NCI-H128 (cell line): ENCODE data around the gene SPHK2.
"Not testable (repeated sequence)": the region's sequence is repeated elsewhere in the genome, so short reads cannot be mapped to it uniquely, and the experiment has no call there.

Experiments used
- DNase-seq: peaks from one replicate; lab custom pipeline; 2025; ENCODE audit not compliant: unreplicated experiment; lab: John Stamatoyannopoulos, UW

The SPHK2 gene

DNA sequence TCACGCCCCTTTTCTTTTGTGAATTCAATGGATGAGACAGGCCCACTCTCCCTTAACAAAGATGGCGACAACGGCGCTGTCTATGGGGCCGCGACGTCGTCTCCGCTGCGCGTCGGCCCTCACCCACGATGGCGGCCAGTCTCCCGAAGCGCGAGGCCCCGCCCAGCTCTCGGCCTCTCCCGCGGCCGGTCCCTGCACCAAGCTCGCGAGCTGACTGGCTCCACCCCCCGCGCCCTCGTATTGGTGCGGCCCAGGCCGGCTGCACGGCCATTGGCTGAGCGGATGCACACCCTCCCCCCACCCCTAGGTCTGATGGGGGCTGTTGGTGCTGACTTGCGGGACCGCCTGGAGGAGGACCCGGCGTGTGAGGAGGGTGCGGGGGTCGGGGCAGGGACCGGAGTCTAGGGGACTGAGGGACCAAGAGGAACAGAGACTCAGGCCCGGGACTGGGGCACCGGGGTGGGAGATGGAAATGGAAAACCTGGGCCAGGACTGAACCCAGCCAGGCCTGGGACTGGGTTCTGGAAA, 4.8 kb downstream of the SPHK2 start:
- DNase-seq, result peak; percentile 96

DNA sequence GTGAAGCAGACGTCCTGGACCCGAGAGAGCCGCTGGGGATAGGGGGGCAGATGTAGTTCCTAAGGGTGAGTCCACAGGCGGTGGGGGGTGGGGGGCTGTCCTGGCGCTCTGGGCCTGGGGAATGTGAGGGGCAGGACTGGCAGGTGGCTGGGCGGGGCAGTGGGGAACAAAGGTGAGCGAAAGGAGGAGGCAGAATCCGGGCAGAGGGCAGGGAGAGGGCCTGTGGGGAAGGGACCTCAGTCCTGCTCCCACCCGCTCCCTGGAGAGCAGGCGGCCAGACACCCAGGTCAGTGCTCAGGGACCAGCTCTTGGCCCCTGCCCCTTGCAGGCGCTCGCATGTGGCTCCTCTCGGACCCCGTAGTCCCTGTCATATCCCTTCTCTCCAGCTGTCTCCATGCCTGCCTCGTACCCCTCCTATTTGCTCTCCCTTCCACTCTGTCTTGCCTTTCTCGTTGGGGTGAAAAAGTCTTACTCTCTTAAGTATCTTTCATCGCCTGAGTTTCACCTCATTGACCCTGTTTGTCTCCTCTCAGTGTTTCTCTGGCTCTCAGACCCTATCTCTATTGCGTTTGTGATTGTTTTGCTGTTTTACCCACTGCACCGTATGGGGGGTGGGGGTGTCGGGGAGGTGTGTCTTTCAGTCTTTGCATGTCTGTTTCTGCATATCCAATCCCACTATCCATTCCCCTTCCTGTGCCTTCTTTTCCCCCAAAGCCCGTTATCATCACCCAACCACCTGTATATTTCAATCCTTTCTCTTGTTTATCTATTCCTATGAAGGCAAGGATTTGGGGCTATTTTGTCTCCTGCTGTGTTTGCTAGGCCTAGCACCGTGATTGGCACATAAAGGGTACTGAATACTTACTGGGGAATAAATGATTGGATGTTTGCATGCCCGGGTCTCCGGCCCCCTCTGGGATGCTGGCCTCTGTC, 5.8 kb downstream of the SPHK2 start:
- no peak for DNase-seq

DNA sequence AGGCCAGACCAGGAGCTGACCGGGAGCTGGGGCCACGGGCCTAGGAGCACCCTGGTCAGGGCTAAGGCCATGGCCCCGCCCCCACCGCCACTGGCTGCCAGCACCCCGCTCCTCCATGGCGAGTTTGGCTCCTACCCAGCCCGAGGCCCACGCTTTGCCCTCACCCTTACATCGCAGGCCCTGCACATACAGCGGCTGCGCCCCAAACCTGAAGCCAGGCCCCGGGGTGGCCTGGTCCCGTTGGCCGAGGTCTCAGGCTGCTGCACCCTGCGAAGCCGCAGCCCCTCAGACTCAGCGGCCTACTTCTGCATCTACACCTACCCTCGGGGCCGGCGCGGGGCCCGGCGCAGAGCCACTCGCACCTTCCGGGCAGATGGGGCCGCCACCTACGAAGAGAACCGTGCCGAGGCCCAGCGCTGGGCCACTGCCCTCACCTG, 6.6 kb downstream of the SPHK2 start:
- no peak for DNase-seq

DNA sequence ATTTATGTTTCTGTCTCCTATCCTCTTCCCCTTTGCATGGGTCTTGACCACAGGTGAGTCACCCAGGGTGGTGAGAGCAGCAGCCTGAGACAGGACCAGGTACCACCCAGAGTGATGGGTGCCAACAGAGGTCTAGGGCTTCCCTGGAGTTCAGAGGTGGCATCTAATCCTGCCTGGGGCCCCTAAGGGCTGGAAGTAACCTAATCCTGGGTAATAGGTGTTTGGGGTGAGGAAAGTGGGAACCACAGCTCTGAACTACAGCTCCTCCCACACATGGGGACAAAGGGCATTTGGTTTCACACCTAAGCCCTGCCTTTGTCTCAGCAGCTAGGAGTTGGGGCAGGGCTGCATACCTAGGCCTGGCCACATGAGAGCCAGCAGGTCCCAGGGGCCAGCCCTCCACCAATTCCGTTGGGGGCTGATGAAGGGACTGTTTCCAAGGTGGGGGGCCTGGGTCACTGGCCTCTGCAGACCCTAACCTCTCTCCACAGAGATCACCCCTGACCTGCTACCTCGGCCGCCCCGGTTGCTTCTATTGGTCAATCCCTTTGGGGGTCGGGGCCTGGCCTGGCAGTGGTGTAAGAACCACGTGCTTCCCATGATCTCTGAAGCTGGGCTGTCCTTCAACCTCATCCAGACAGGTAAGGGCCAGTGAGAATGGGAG, 8.0 kb downstream of the SPHK2 start:
- DNase-seq, result no peak

DNA sequence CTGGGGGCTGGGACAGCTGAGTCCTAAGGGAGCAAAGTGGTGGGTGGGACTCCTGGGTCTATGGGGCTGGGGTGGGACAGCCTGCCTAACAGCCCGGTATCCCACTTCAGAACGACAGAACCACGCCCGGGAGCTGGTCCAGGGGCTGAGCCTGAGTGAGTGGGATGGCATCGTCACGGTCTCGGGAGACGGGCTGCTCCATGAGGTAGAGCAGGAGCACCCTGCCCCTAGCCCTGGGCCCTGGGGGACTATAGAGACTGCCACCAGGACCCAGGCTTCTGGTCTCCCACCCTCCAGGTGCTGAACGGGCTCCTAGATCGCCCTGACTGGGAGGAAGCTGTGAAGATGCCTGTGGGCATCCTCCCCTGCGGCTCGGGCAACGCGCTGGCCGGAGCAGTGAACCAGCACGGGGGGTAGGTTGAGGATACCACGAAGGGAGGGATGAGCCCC, 8.6 kb downstream of the SPHK2 start:
- no peak for DNase-seq

DNA sequence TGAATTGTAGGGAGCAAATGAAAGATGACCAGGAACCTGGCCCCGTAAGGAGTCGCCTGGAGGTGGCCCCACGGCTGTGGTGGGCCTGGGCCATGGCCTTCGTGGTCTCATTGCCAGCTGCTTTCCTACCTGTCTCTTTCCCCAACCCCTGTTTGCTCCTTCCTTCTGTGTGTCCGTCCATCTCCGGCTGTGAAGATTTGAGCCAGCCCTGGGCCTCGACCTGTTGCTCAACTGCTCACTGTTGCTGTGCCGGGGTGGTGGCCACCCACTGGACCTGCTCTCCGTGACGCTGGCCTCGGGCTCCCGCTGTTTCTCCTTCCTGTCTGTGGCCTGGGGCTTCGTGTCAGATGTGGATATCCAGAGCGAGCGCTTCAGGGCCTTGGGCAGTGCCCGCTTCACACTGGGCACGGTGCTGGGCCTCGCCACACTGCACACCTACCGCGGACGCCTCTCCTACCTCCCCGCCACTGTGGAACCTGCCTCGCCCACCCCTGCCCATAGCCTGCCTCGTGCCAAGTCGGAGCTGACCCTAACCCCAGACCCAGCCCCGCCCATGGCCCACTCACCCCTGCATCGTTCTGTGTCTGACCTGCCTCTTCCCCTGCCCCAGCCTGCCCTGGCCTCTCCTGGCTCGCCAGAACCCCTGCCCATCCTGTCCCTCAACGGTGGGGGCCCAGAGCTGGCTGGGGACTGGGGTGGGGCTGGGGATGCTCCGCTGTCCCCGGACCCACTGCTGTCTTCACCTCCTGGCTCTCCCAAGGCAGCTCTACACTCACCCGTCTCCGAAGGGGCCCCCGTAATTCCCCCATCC, 9.4 kb downstream of the SPHK2 start:
- no peak for DNase-seq

DNA sequence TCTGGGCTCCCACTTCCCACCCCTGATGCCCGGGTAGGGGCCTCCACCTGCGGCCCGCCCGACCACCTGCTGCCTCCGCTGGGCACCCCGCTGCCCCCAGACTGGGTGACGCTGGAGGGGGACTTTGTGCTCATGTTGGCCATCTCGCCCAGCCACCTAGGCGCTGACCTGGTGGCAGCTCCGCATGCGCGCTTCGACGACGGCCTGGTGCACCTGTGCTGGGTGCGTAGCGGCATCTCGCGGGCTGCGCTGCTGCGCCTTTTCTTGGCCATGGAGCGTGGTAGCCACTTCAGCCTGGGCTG, 9.9 kb downstream of the SPHK2 start:
- no peak for DNase-seq

DNA sequence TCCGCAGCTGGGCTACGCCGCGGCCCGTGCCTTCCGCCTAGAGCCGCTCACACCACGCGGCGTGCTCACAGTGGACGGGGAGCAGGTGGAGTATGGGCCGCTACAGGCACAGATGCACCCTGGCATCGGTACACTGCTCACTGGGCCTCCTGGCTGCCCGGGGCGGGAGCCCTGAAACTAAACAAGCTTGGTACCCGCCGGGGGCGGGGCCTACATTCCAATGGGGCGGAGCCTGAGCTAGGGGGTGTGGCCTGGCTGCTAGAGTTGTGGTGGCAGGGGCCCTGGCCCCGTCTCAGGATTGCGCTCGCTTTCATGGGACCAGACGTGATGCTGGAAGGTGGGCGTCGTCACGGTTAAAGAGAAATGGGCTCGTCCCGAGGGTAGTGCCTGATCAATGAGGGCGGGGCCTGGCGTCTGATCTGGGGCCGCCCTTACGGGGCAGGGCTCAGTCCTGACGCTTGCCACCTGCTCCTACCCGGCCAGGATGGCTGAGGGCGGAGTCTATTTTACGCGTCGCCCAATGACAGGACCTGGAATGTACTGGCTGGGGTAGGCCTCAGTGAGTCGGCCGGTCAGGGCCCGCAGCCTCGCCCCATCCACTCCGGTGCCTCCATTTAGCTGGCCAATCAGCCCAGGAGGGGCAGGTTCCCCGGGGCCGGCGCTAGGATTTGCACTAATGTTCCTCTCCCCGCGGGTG, 10.4 kb downstream of the SPHK2 start:
- DNase-seq, result no peak

DNA sequence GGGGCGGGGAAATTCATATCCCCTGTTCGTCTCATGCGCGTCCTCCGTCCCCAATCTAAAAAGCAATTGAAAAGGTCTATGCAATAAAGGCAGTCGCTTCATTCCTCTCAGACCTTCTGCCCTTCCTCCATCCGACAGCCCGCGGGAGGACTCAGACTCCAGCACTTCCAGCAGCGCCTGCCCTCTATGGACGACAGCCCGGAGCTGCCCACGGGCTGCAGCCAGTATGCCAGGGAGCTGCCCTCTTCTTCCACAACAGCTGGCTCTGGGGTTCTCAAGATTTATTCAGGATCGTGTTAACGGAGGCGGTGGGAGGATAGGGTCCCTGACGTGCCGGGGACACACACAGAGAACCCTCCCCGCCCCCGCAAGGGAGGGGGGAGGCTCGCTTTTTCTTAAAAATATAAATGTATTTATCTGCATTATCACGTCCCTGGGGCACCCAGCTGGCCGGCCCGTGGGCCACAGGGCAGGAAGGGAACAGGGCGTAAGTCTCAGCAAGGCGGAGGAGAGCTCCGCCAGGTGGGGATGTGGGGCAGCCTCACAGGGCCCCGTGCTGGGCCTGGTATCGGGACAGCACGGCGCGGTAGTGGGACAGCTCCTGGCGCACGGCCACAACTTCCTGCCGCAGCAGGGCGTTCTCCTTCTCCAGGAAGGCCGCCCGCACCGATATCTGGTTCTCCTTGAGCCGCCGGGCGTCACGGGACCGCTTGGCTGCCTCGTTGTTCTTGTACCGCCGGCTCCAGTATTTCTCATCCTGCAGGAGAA, 11.2 kb downstream of the SPHK2 start:
- no peak for DNase-seq

DNA sequence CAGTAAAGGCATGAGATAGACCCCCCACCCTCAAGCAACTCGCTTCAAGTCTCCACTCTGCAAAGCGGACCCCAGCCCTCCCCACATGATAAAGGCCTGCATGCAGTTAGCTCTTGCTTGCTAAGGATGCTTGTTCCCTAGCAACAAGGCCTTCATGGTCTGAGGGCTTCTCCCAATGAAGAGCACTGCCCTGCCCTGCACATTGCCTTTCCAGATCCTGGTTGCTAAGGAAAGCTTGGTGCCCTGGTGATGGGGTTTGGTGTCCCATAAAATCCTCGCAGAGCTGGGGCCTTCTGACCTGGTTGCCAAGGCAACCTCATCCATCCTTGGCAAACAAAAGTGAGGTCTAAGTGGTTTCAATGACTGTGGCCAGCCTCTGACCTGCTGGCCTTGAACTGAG, 11.9 kb downstream of the SPHK2 start:
- DNase-seq, result no peak

DNA sequence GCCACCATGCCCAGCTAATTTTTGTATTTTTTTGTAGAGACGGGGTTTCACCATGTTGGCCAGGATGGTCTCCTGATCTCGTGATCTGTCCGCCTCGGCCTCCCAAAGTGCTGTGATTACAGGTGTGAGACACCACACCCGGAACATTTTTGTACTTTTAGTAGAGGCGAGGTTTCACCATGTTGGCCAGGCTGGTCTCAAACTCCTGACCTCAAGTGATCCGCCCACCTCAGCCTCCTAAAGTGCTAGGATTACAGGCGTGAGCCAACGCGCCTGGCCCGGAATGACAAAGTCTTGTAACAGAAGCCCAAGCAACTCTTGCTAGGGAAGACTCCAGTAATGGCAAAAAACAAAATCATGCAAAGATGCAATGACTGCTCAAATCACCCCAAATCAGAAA, 13.0 kb downstream of the SPHK2 start:
- not testable (repeated sequence) for DNase-seq

DNA sequence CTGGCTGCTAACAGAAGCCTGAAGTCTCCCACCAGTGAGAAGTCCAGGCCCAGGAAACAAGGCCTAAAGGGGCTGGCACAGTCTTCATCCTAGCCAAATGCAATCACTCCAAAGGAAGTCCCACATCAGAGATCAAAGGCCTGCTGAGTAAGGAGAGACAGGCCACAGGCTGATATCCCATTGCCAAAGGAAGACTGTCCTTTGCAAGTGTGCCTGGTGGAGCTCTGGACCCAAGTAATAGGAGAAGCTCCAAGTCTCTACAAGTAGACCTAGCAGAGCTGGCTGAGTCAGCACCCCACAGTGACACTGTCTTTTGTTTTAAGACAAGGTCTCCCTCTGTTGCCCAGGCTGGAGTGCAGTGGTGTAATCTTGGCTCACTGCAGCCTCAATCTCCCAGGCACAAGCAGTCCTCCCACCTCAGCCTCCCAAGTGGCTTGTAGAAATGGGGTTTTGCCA, 13.4 kb downstream of the SPHK2 start:
- DNase-seq, result no peak

DNA sequence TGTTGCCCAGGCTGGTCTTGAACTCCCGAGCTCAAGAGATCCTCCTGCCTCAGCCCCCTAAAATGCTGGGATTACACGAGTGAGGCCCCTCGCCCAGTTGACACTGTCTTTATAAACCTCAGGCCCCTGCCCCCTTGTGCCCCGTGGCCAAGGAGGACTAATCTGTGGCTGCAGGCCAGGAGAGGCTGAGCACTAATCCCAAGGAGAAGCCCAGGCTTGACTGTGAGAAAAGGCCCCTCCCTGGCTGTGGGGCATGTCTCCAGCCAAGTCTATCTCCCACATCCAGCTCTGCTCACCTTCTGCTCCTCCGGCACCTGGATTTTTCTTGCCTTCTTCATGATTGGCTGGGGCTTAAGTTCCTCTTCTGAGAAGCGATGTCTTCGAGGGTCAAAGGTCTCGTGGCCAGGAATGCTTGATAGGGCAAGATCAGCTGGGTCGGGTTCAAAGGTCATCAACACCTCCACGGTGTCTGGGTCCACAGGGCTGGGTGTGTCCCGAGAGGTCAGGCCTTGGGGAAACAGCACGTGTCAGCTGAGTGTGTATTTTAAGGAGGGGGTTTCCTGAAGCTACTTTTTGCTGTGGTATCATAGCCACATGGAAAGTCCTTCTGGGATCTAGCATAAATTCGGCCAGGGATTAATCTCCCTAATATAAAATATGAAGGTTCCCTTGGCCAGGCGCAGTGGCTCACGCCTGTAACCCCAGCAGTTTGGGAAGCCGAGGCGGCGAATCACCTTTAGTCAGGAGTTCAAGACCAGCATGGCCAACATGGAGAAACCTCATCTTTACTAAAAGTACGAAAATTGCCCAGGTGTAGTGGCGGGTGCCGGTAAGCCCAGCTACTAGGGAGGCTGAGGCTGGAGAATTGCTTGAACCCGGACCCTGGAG, 14.1 kb downstream of the SPHK2 start:
- no peak for DNase-seq

DNA sequence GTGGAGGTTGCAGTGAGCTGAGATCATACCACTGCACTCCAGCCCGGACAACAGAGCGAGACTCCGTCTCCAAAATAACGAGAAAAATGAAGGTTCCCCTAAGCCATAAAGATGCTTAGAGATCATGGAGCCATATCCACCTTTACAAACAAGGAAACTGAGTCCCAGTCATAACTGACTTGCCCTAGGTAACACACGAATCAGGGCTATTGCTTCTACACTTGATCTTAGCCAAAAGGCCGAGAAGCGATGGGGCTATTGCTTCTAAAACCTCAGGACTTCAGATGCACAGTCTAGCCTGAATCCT, 14.7 kb downstream of the SPHK2 start:
- DNase-seq, result no peak

DNA sequence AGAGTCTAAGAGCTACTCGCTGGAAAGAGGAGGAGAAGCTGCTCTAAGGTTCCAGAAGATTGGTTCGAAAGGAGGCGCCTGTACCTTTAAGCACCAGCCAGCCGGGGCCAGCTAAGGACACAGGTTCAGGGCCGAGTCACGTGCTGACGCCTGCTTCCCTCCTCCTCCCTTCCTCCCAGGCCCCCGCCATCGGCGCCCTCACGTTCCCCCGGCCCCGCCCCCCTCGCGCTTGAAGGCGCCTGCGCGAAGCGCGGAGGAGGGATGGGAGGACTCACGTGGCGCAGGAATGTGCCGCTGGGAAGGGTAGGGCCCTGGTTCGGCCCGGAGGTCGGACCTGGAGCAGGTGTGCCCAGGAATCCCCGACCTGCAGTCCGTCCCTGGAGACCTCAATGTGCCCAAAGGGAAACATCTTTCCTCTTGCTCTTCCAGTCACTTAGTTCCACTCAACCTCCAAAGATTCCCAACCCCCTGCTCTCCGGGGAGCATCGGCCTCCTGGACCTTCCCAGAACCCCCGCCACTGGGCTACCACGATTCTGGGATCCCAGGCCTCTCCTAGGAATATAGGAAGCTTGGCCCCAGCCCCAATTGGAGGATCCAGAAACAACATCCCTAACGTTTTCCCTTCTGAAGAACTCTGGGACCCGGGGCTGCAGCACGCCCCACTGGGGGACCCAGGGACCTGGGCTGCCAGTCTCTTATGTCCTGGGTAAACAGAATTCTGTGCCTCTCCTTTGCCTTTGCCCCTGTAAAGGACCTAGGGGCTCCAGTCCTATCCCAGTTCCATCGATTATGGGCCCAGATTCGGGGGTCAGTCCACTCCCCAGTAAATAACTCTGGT, 15.3 kb downstream of the SPHK2 start:
- peak; percentile 90 for DNase-seq

DNA sequence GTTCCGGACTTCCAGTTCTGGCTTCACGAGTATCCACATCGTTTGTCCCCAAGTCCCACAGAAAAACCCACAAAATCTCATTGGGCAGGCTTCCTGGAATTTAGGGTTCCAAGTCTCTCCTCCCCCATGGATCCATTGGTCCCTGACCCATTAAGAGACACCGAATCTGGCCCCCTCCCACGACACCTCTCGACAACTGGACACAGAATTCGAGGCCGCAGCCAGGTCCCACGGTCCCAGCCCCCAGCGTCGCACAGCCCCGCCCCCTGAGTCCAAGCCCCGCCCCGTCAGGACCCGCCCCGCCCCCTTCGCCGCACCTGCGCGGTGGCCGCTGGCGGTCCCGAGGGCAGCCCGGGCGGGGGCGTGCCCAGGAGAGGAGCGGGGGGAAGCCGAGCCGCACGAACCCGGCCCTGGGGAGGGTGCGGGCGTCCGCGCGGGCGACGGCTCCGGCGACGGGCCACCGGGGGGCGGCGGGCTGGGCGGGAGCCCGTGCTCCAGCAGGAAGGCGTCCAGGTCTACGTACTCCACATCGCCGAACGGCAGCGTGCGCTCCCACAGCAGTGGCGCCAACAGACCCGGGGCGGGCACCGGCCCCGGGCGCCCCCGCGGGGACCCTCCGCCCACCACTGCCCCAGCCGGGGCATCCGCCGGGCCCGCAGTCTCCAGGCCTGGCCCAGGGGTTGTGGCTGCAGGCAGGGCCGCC, 16.1 kb downstream of the SPHK2 start:
- DNase-seq, result no peak

DNA sequence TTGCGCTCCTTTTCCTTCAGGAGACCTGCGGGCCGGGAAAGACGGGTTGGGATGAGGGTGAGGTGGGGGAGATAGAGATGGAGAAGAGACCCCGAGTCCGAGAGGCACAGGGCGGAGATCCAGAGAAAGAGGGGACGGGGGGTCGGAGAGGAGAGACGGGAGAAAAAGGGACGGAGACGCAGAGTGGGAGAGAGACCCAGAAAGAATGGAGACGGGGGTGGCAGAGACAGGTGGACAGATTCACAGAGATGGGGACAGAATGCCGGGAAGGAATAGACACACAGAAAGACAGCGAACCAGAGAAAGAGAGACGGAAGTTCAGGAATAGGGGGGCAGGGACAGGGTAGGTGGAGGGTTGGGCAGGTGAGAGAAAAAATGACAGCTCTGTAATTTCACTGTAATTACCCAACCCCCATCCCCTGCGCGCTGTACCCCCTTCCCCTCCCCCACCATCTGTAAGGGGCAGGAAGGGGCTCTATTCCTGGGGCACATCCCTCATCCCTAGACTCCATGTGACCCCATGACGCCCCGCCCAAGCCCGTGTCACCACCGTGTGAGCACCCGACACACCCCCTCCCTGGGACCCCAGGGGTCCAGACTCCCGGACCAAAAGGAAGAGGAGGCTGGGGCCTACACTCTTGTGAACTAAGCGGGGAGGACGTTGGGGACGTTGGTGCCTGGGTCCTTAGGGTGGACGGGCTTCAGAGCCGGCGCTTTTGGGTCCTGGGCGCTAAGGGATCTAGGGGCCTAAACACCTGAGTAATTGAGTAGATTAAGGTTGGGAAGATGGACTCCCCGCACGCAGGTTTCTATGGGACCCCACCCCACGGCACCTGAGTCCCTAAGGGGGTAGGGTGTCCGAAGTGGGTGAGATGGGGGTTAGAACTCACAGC, 16.9 kb downstream of the SPHK2 start:
- no peak for DNase-seq
